HepG2 (cell line): Measurements from ENCODE around the gene TSC22D3. TPM values are rescaled to one million over a fixed set of nuclear protein-coding genes. Genes with fewer than 3 reads are reported as not detected.

Experiments used
- ATAC-seq: fragments of 200-7000 bp; cut with Tn5 transposase; 3 replicates; pipeline ENCODE4 v1.9.1; 2020; ENCODE audit warnings: mild to moderate bottlenecking, moderate library complexity
- BruUV-seq: library from RNA; stranded (reverse); fragments of 400-500 nt; replicated peaks from 2 replicates; lab custom pipeline; 2021; lab: Mats Ljungman, UMichigan
- CTCF ChIA-PET: fragments of 300-600 bp; formaldehyde crosslinking; extraction: SDS; loops from one replicate; lab custom pipeline; 2021; ENCODE audit warnings: low total read pairs, inconsistent platforms, low intra/inter-chr PET ratio; lab: Yijun Ruan, JAX
- POLR2A ChIA-PET: fragments of 350-600 bp; sonication (Branson Sonifier 250); formaldehyde crosslinking; loops from one replicate; lab custom pipeline; 2020; ENCODE audit warnings: antibody characterized with exemption, inconsistent platforms; lab: Yijun Ruan, JAX
- DNase-seq: peaks from one replicate; pipeline ENCODE4 v3.0.0-alpha.2; 2015; ENCODE audit warnings: low spot score
- FAIRE-seq: peaks from 3 replicates; lab custom pipeline; 2011; peaks lifted over from hg19 to GRCh38; lab: Jason Lieb, UNC
- H2AFZ ChIP-seq: one replicate; pipeline ENCODE4 v1.6.1; 2011; ENCODE audit warnings: low read length, inconsistent platforms
- H3K27ac ChIP-seq: fragments of 300-600 bp; 3 replicates; pipeline ENCODE4 v1.8.0; 2011; ENCODE audit warnings: mixed run types, mild to moderate bottlenecking, mixed read lengths, low read length, inconsistent platforms; ENCODE audit not compliant: insufficient read depth; ENCODE audit errors: extremely low read length
- H3K27me3 ChIP-seq, 2 experiments: fragments of 200-600 bp in 1 of 2; 2 replicates in 1 of 2; 3 replicates in 1 of 2; pipeline versions ENCODE4 v1.6.0 to v1.8.0; 2011; ENCODE audit warnings: low read length in 2 of 2, mild to moderate bottlenecking in 2 of 2, moderate library complexity in 2 of 2, inconsistent platforms in 1 of 2; ENCODE audit not compliant: insufficient read depth in 2 of 2, control insufficient read depth in 1 of 2
- H3K36me3 ChIP-seq, 2 experiments: fragments of 200-600 bp in 1 of 2; replicated peaks in 1 of 2; 2 replicates in 1 of 2; 3 replicates in 1 of 2; pipeline versions ENCODE4 v1.5.1 to v1.8.0; 2011; ENCODE audit warnings: low read length in 2 of 2, inconsistent platforms in 1 of 2; ENCODE audit not compliant: insufficient read depth in 2 of 2, control insufficient read depth in 1 of 2
- H3K4me1 ChIP-seq: 2 replicates; pipeline ENCODE4 v1.5.1; 2012; ENCODE audit warnings: low read length, inconsistent platforms; ENCODE audit not compliant: insufficient read depth
- H3K4me2 ChIP-seq: 2 replicates; pipeline ENCODE4 v1.6.0; 2011; ENCODE audit warnings: low read depth, low read length, inconsistent platforms
- H3K4me3 ChIP-seq, 3 experiments: fragments of 200-600 bp in 1 of 3; sonication (generic), shearing (Covaris generic) in 1 of 3; replicated peaks in 1 of 3; 2 replicates each; pipeline ENCODE4 v1.5.1; 2011 to 2016; ENCODE audit warnings: low read length in 3 of 3, inconsistent platforms in 2 of 3, low read depth in 2 of 3, mild to moderate bottlenecking in 2 of 3, control low read depth in 1 of 3, mixed read lengths in 1 of 3; ENCODE audit not compliant: insufficient read depth in 1 of 3
- H3K79me2 ChIP-seq: one replicate; pipeline ENCODE4 v1.6.1; 2011; ENCODE audit warnings: low read length, inconsistent platforms; ENCODE audit not compliant: insufficient read depth
- H3K9ac ChIP-seq: 2 replicates; pipeline ENCODE4 v1.6.0; 2011; ENCODE audit warnings: mild to moderate bottlenecking, low read depth, low read length, inconsistent platforms; ENCODE audit not compliant: insufficient read depth
- H3K9me3 ChIP-seq: 2 replicates; pipeline ENCODE4 v1.5.1; 2012; ENCODE audit warnings: mild to moderate bottlenecking, low read length
- H4K20me1 ChIP-seq: 2 replicates; pipeline ENCODE4 v1.6.0; 2011; ENCODE audit warnings: inconsistent platforms, mild to moderate bottlenecking, low read length, moderate library complexity; ENCODE audit not compliant: insufficient read depth
- CENPT ChIP-seq: sonication (generic); formaldehyde crosslinking; IDR thresholded peaks from 2 replicates; pipeline ENCODE4 v1.8.0; 2022; ENCODE audit warnings: low read depth, mild to moderate bottlenecking, moderate library complexity, missing genetic modification reagents
- FOXC1 ChIP-seq: sonication (generic); formaldehyde crosslinking; IDR thresholded peaks from 2 replicates; pipeline ENCODE4 v1.8.0; 2022; ENCODE audit warnings: mild to moderate bottlenecking, missing genetic modification reagents, borderline replicate concordance
- MAFF ChIP-seq: IDR thresholded peaks from 2 replicates; pipeline ENCODE4 v1.6.1; 2011; ENCODE audit warnings: low read depth, low read length, improper control_type of control experiment
- SOX13 ChIP-seq, 3 experiments: fragments of 450-650 bp in 1 of 3; sonication (generic) in 1 of 3; formaldehyde crosslinking in 1 of 3; IDR thresholded peaks in 2 of 3; conservative IDR thresholded peaks in 1 of 3; 2 replicates each; pipeline versions ENCODE4 v1.5.0 to v1.6.1; 2016 to 2020; ENCODE audit warnings: antibody characterized with exemption in 1 of 3, mild to moderate bottlenecking in 1 of 3, missing compliant biosample characterization in 1 of 3, missing genetic modification reagents in 1 of 3, moderate library complexity in 1 of 3
- SUZ12 ChIP-seq: fragments of 150-350 bp; IDR thresholded peaks from 2 replicates; pipeline ENCODE4 v1.6.1; 2014; ENCODE audit warnings: low read depth, low read length
- TCF7 ChIP-seq: sonication (generic); IDR thresholded peaks from 2 replicates; pipeline ENCODE4 v1.6.1; 2016; ENCODE audit warnings: antibody characterized with exemption, low read depth
- TIGD3 ChIP-seq: sonication (generic); formaldehyde crosslinking; IDR thresholded peaks from 2 replicates; pipeline ENCODE4 v1.5.1; 2020; ENCODE audit warnings: mild to moderate bottlenecking, missing genetic modification reagents, borderline replicate concordance
- TRAFD1 ChIP-seq: sonication (generic); formaldehyde crosslinking; IDR thresholded peaks from 2 replicates; pipeline ENCODE4 v1.5.1; 2020; ENCODE audit warnings: missing genetic modification reagents, mild to moderate bottlenecking, borderline replicate concordance
- ZBTB1 ChIP-seq: sonication (generic); formaldehyde crosslinking; IDR thresholded peaks from 2 replicates; pipeline ENCODE4 v1.4.0; 2020; ENCODE audit warnings: missing genetic modification reagents, borderline replicate concordance
- ZNF282 ChIP-seq: fragments of 450-650 bp; IDR thresholded peaks from 2 replicates; pipeline ENCODE4 v1.6.1; 2018; ENCODE audit not compliant: partially characterized antibody
- ZNF672 ChIP-seq: sonication (generic); formaldehyde crosslinking; IDR thresholded peaks from 2 replicates; pipeline ENCODE4 v1.8.1; 2022; ENCODE audit warnings: missing genetic modification reagents
- WGBS: methylation state at CpG from one replicate; pipeline ENCODE4 v1.1.6; 2017; ENCODE audit warnings: low lambda C conversion rate; 5-methylcytosine and 5-hydroxymethylcytosine counted together
- in situ Hi-C: cut with HindIII; loops from 2 replicates; pipeline ENCODE4 v1.10.0; 2017; ENCODE audit warnings: low pct_unique_long_range_greater_than_20kb; ENCODE audit not compliant: extremely low pct_ligation_motif_present
- intact Hi-C: fragments of 100-400 bp; cut with micrococcal nuclease; formaldehyde crosslinking; loops from one replicate; pipeline ENCODE4 v1.10.0; 2022; ENCODE audit not compliant: unreplicated experiment
- polyA plus RNA-seq, 8 experiments: library from polyadenylated mRNA; depleted of rRNA in 3 of 8; stranded (reverse) in 7 of 8; unstranded in 1 of 8; fragments of >200 nt; fragmentation: Illumina TruSeq in 4 of 8; extraction: Trizol in 4 of 8; gene quantifications; 2 replicates each; pipeline versions ENCODE4 v1.2.1 to v1.2.3, GENCODE V29; 2011 to 2016; ENCODE audit warnings: low read depth in 4 of 8, missing spikeins in 1 of 8, mixed read lengths in 1 of 8; ENCODE audit not compliant: insufficient read depth in 1 of 8
- total RNA-seq, 5 experiments: library from RNA; depleted of rRNA; stranded (reverse); fragments of >200 nt; fragmentation: Illumina TruSeq; extraction: Trizol; gene quantifications; 2 replicates each; pipeline ENCODE4 v1.2.3, GENCODE V29; 2016; ENCODE audit warnings: low read depth in 1 of 5
- TF ChIP-seq, protein P1 (sequence below): sonication (generic); formaldehyde crosslinking; IDR thresholded peaks from 2 replicates; pipeline ENCODE4 v1.8.1; 2023; ENCODE audit warnings: mild to moderate bottlenecking, missing genetic modification reagents, borderline replicate concordance
- TF ChIP-seq, protein P2 (sequence below): sonication (generic); formaldehyde crosslinking; IDR thresholded peaks from 2 replicates; pipeline ENCODE4 v1.4.0; 2020; ENCODE audit warnings: missing genetic modification reagents
- TF ChIP-seq, protein P3 (sequence below): sonication (generic); formaldehyde crosslinking; IDR thresholded peaks from 2 replicates; pipeline ENCODE4 v1.9.0; 2022; ENCODE audit warnings: low read depth, missing genetic modification reagents

Gene TSC22D3
- total and polyA plus RNA-seq, 2 of the 13 experiments (the other 11 are each of a cell fraction or from before 2014, with no cell fraction given), result 0.82 to 1.5 TPM

GRCh38 chrX:107823042-107823441, 47.5 kb upstream of the TSC22D3 start:
- no TSS peak for BruUV-seq
- TF ChIP-seq, protein P1, sequence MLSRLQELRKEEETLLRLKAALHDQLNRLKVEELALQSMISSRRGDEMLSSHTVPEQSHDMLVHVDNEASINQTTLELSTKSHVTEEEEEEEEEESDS (CRISPR knock-in tag), result no peak
- TF ChIP-seq, protein P2, sequence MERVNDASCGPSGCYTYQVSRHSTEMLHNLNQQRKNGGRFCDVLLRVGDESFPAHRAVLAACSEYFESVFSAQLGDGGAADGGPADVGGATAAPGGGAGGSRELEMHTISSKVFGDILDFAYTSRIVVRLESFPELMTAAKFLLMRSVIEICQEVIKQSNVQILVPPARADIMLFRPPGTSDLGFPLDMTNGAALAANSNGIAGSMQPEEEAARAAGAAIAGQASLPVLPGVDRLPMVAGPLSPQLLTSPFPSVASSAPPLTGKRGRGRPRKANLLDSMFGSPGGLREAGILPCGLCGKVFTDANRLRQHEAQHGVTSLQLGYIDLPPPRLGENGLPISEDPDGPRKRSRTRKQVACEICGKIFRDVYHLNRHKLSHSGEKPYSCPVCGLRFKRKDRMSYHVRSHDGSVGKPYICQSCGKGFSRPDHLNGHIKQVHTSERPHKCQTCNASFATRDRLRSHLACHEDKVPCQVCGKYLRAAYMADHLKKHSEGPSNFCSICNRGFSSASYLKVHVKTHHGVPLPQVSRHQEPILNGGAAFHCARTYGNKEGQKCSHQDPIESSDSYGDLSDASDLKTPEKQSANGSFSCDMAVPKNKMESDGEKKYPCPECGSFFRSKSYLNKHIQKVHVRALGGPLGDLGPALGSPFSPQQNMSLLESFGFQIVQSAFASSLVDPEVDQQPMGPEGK (CRISPR knock-in tag), result no peak
- TF ChIP-seq SUZ12 (no peak), TIGD3 (CRISPR knock-in tag) (no peak), TRAFD1 (no peak), CENPT (CRISPR knock-in tag) (no peak), ZBTB1 (CRISPR knock-in tag) (no peak), ZNF282 (no peak), FOXC1 (CRISPR knock-in tag) (no peak), SOX13 (IDR thresholded peaks at IDR 0.05) (no peak), SOX13 (CRISPR knock-in tag; conservative IDR thresholded peaks at IDR 0.05 in 1 of 2, IDR thresholded peaks at IDR 0.05 in 1 of 2) (no peak), ZNF672 (CRISPR knock-in tag) (no peak), MAFF (no peak), TCF7 (no peak)
- TF ChIP-seq, protein P3, sequence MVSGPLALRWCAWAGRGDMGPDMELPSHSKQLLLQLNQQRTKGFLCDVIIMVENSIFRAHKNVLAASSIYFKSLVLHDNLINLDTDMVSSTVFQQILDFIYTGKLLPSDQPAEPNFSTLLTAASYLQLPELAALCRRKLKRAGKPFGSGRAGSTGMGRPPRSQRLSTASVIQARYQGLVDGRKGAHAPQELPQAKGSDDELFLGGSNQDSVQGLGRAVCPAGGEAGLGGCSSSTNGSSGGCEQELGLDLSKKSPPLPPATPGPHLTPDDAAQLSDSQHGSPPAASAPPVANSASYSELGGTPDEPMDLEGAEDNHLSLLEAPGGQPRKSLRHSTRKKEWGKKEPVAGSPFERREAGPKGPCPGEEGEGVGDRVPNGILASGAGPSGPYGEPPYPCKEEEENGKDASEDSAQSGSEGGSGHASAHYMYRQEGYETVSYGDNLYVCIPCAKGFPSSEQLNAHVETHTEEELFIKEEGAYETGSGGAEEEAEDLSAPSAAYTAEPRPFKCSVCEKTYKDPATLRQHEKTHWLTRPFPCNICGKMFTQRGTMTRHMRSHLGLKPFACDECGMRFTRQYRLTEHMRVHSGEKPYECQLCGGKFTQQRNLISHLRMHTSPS (CRISPR knock-in tag), result no peak
- in situ Hi-C loops, result no loop called here

More at GRCh38 chrX:107823042-107823441, 47.5 kb upstream of the TSC22D3 start:
- no peak overlapping the region for H3K4me2 ChIP-seq
- H3K27ac ChIP-seq, result no peak overlapping the region
- WGBS, result 8% methylated on average over 2 of the region's 2 CpGs
- ChIA-PET POLR2A (no interaction called here), CTCF (no interaction called here)
- no peak overlapping the region for H2AFZ ChIP-seq
- no peaks in the 10 kb centered on the region for H3K4me1 ChIP-seq
- no peak for DNase-seq
- peaks cover 17% of the 10 kb centered on the region for H3K9me3 ChIP-seq
- no peak for FAIRE-seq
- H3K27me3 ChIP-seq, result peaks cover 1 to 13% of the 10 kb centered on the region in 2 experiments; a peak in 3 of 5 replicates
- H3K4me3 ChIP-seq, result no peak overlapping the region
- no peaks in the 10 kb centered on the region for H4K20me1 ChIP-seq
- intact Hi-C loops, result no loop called here
- no peak for ATAC-seq
- no peaks in the 10 kb centered on the region for H3K36me3 ChIP-seq
- H3K9ac ChIP-seq, result no peak overlapping the region
- H3K79me2 ChIP-seq, result no peaks in the 10 kb centered on the region
